Measurements from ENCODE around the gene C2CD3.
"Not testable (repeated sequence)": the region's sequence is repeated elsewhere in the genome, so short reads cannot be mapped to it uniquely, and the experiment has no call there.

The C2CD3 gene

GRCh38 chr11:74120260-74121035, 50.4 kb downstream of the C2CD3 start:
- FAIRE-seq, result not testable (repeated sequence)

GRCh38 chr11:74116719-74117118, 54.1 kb downstream of the C2CD3 start:
- FAIRE-seq, result peak; percentile 100

GRCh38 chr11:74112877-74113276, 57.9 kb downstream of the C2CD3 start:
- no peak for FAIRE-seq

- no peak for FAIRE-seq
Measured at GRCh38 chr11:74106124-74106523, 64.7 kb downstream of the C2CD3 start.

- no peak for FAIRE-seq
Measured at GRCh38 chr11:74102321-74102720, 68.5 kb downstream of the C2CD3 start.

- FAIRE-seq, result no peak
Measured at GRCh38 chr11:74100735-74101134, 70.1 kb downstream of the C2CD3 start.

GRCh38 chr11:74100231-74100630, 70.6 kb downstream of the C2CD3 start:
- no peak for FAIRE-seq

GRCh38 chr11:74097686-74098237, 73.0 kb downstream of the C2CD3 start:
- FAIRE-seq, result no peak

GRCh38 chr11:74094393-74094792, 76.4 kb downstream of the C2CD3 start:
- no peak for FAIRE-seq

GRCh38 chr11:74092425-74092824, 78.4 kb downstream of the C2CD3 start:
- no peak for FAIRE-seq

- FAIRE-seq, result no peak
Measured at GRCh38 chr11:74091549-74091948, 79.3 kb downstream of the C2CD3 start.

GRCh38 chr11:74090701-74091100, 80.1 kb downstream of the C2CD3 start:
- FAIRE-seq, result no peak

- FAIRE-seq, result no peak
Measured at GRCh38 chr11:74086242-74086884, 84.4 kb downstream of the C2CD3 start.

GRCh38 chr11:74085542-74085892, 85.3 kb downstream of the C2CD3 start:
- no peak for FAIRE-seq

- FAIRE-seq, result no peak
Measured at GRCh38 chr11:74084796-74085541, 85.8 kb downstream of the C2CD3 start.

GRCh38 chr11:74083927-74084326, 86.9 kb downstream of the C2CD3 start:
- not testable (repeated sequence) for FAIRE-seq

- no peak for FAIRE-seq
Measured at GRCh38 chr11:74081428-74081827, 89.4 kb downstream of the C2CD3 start.

- FAIRE-seq, result no peak
Measured at GRCh38 chr11:74077193-74077592, 93.6 kb downstream of the C2CD3 start.

- FAIRE-seq, result no peak
Measured at GRCh38 chr11:74072721-74073120, 98.1 kb downstream of the C2CD3 start.

- no peak for FAIRE-seq
Measured at GRCh38 chr11:74072286-74072685, 98.5 kb downstream of the C2CD3 start.

- FAIRE-seq, result no peak
Measured at GRCh38 chr11:74070723-74071492, 99.9 kb downstream of the C2CD3 start.

- no peak for FAIRE-seq
Measured at GRCh38 chr11:74069146-74070046, 101.4 kb downstream of the C2CD3 start.

Data from G401.6 (cell line).